HFFc6 (cell line): ENCODE measurements around the gene ST6GALNAC6. TPM values are rescaled to one million over a fixed set of nuclear protein-coding genes. Genes with fewer than 3 reads are reported as not detected.
"Not testable (repeated sequence)": the region's sequence is repeated elsewhere in the genome, so short reads cannot be mapped to it uniquely, and the experiment has no call there.

Source experiments
- DNase-seq: peaks from one replicate; pipeline ENCODE4 v3.0.0-alpha.2; 2018
- H3K27ac Mint-ChIP-seq: 2 replicates; pipeline ENCODE4 v1.8.0; 2020; ENCODE audit warnings: mild to moderate bottlenecking, mixed read lengths
- H3K27me3 Mint-ChIP-seq: 2 replicates; pipeline ENCODE4 v1.8.0; 2021; ENCODE audit warnings: mild to moderate bottlenecking, moderate library complexity, mixed read lengths; ENCODE audit not compliant: insufficient read depth
- H3K36me3 Mint-ChIP-seq: 2 replicates; pipeline ENCODE4 v1.8.0; 2021; ENCODE audit warnings: low read depth, mixed read lengths
- H3K4me1 Mint-ChIP-seq: 2 replicates; pipeline ENCODE4 v1.8.0; 2020; ENCODE audit warnings: low read depth, mixed read lengths
- H3K4me3 Mint-ChIP-seq: 2 replicates; pipeline ENCODE4 v1.8.0; 2020; ENCODE audit warnings: mild to moderate bottlenecking, moderate library complexity, mixed read lengths
- H3K9me3 Mint-ChIP-seq: 2 replicates; pipeline ENCODE4 v1.8.0; 2020; ENCODE audit warnings: mild to moderate bottlenecking, mixed read lengths
- total RNA-seq, 6 experiments: library from RNA; stranded (reverse); fragmentation: NEBNext Ultra II Directional; extraction: Animal tissue kit (Norgen Biotek cat#: 25700); gene quantifications; 2 replicates in 1 of 6; 3 replicates in 5 of 6; pipeline ENCODE4 v1.2.3, GENCODE V29; 2021
- TF ChIP-seq, protein P1 (sequence below): fragments of 200-600 bp; sonication (generic); IDR thresholded peaks from 2 replicates; pipeline ENCODE4 v1.5.0; 2021; ENCODE audit warnings: antibody characterized with exemption, mild to moderate bottlenecking

ST6GALNAC6 gene
- total RNA-seq, 6 experiments from 2014 or later, result 29.3 to 40.6 (median 34.2) TPM

DNA sequence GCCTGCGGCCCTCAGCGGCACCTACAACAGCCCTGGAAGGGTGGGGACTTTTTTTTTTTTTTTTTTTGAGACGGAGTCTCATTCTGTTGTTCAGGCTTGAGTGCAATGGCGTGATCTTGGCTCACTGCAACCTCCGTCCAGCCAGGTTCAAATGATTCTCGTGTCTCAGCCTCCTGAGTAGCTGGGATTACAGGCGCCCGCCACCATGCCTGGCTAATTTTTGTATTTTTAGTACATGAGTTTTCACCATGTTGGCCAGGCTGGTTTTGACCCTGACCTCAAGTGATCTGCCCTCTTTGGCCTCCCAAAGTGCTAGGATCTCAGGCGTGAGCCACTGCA, 29.3 kb downstream of the ST6GALNAC6 start:
- not testable (repeated sequence) for H3K27ac Mint-ChIP-seq, H3K4me3 Mint-ChIP-seq, H3K36me3 Mint-ChIP-seq, H3K4me1 Mint-ChIP-seq, DNase-seq, H3K27me3 Mint-ChIP-seq, H3K9me3 Mint-ChIP-seq
- TF ChIP-seq, protein P1, sequence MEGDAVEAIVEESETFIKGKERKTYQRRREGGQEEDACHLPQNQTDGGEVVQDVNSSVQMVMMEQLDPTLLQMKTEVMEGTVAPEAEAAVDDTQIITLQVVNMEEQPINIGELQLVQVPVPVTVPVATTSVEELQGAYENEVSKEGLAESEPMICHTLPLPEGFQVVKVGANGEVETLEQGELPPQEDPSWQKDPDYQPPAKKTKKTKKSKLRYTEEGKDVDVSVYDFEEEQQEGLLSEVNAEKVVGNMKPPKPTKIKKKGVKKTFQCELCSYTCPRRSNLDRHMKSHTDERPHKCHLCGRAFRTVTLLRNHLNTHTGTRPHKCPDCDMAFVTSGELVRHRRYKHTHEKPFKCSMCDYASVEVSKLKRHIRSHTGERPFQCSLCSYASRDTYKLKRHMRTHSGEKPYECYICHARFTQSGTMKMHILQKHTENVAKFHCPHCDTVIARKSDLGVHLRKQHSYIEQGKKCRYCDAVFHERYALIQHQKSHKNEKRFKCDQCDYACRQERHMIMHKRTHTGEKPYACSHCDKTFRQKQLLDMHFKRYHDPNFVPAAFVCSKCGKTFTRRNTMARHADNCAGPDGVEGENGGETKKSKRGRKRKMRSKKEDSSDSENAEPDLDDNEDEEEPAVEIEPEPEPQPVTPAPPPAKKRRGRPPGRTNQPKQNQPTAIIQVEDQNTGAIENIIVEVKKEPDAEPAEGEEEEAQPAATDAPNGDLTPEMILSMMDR, result peak; percentile 66

- no peak overlapping the region for H3K4me3 Mint-ChIP-seq
- H3K27me3 Mint-ChIP-seq, result no peaks in the 10 kb centered on the region; the same call in none of the 2 replicates
- H3K36me3 Mint-ChIP-seq, result peaks cover 9% of the 10 kb centered on the region; the same call in 1 of the 2 replicates
- peaks cover 6% of the 10 kb centered on the region; the same call in 1 of the 2 replicates for H3K4me1 Mint-ChIP-seq
- H3K9me3 Mint-ChIP-seq, result no peaks in the 10 kb centered on the region
- TF ChIP-seq, protein P1, result peak; percentile 95
- peak; percentile 76 for DNase-seq
- peak overlapping the region; percentile 13; the same call in 1 of the 2 replicates for H3K27ac Mint-ChIP-seq
These were observed 29.9 kb downstream of the ST6GALNAC6 start for GRCh38 chr9:127869310-127870152.

- no peak for DNase-seq
- Mint-ChIP-seq H3K4me3 (no peak overlapping the region), H3K36me3 (peaks cover 9% of the 10 kb centered on the region; the same call in 1 of the 2 replicates), H3K27ac (no peak overlapping the region), H3K9me3 (no peaks in the 10 kb centered on the region), H3K4me1 (peaks cover 6% of the 10 kb centered on the region; the same call in 1 of the 2 replicates), H3K27me3 (no peaks in the 10 kb centered on the region; the same call in none of the 2 replicates)
- TF ChIP-seq, protein P1, result no peak
These were observed 31.0 kb downstream of the ST6GALNAC6 start for GRCh38 chr9:127868278-127868902.

DNA sequence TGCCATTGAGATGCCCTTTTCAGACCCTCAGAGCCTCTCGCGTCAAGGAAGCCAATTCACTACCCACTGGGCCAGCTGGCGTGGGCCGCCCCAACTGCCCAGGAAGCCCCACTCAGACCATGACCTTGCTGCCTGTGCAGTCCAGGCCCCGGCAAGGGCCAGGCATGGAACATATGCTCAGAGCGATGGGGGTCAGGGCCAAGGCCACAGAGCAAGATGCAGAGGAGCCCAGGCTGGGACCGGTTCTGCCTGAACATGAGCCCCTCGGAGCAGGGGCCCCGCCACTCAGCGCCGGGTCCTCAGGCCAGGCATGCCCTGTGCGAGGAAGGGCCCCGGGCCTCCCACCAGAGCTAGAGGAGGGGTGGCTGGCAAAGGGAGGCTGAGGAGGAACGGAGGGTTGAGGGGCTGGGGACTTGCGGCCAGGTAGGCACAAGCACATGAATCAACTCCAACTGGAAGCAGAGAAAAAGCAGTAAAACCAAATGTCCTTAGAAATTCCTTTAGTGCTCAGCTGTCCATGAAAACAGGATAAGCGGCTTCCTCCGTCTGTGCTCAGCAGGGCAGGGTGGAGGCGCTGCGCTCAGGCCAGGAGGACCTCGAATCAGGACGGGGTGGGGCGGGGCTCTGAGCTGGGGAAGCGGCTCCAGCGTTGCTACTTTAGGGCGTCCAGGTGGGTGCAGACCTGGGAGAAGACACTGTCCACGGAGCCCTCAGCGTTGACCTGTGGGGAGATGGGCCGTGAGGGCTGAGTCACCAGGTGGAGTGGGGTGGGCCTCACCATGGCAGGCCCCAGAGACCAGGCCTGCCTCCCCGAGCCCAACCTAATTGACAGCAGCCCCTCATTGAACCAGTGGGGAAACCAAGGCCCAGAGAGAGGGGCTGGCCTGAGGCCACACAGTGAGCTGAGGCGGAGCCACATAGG, 31.8 kb downstream of the ST6GALNAC6 start:
- Mint-ChIP-seq H3K27me3 (no peaks in the 10 kb centered on the region; the same call in none of the 2 replicates), H3K36me3 (peaks cover 9% of the 10 kb centered on the region; the same call in 1 of the 2 replicates), H3K27ac (no peak overlapping the region), H3K9me3 (no peaks in the 10 kb centered on the region), H3K4me1 (peaks cover 6% of the 10 kb centered on the region; the same call in 1 of the 2 replicates), H3K4me3 (no peak overlapping the region)
- TF ChIP-seq, protein P1, result no peak
- no peak for DNase-seq

DNA sequence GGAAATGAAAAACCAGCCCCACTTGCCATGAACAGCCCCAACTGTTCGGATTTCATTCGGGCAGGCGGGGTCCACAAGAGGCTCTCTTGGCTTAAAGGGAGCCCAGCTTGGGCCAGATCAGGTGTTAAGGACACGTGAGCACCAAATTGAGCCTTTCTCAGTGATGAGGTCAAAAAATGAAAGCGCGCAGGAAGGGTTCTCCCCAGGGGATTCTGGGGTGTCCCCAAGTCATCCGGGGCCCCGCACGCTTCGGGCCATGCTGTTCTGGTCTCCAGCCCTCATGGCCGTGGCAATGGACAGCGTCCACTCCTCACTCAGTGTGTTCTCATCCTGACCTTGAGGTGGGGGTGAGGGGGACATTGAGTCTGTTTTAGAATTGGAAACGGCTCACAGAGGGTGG, 32.9 kb downstream of the ST6GALNAC6 start:
- H3K4me3 Mint-ChIP-seq, result no peak overlapping the region
- DNase-seq, result no peak
- peaks cover 9% of the 10 kb centered on the region; the same call in 1 of the 2 replicates for H3K36me3 Mint-ChIP-seq
- TF ChIP-seq, protein P1, result no peak
- no peaks in the 10 kb centered on the region for H3K9me3 Mint-ChIP-seq
- H3K4me1 Mint-ChIP-seq, result no peaks in the 10 kb centered on the region; the same call in 1 of the 2 replicates
- H3K27ac Mint-ChIP-seq, result no peak overlapping the region
- H3K27me3 Mint-ChIP-seq, result no peaks in the 10 kb centered on the region; the same call in none of the 2 replicates
